Gastroesophageal sphincter (tissue), 3 donors: ENCODE measurements around the gene BCL2L13.

Experiments used
- CTCF ChIP-seq, 4 experiments: fragments of 200-600 bp in 2 of 4; fragments of 450-650 bp in 2 of 4; sonication (generic) in 1 of 4; IDR thresholded peaks; one replicate each; pipeline ENCODE4 v1.5.1; 2017 to 2019; ENCODE audit warnings: antibody characterized with exemption in 4 of 4, mild to moderate bottlenecking in 2 of 4, moderate library complexity in 2 of 4
- EP300 ChIP-seq: sonication (generic); formaldehyde crosslinking; IDR thresholded peaks from one replicate; pipeline ENCODE4 v1.6.1; 2017; ENCODE audit warnings: antibody characterized with exemption, mild to moderate bottlenecking
- POLR2A ChIP-seq, 2 donors: fragments of 450-650 bp; IDR thresholded peaks; one replicate each; pipeline ENCODE4 v1.6.1; 2017; ENCODE audit warnings: antibody characterized with exemption in 2 of 2, mild to moderate bottlenecking in 2 of 2, moderate library complexity in 1 of 2
- POLR2AphosphoS5 ChIP-seq: sonication (generic); formaldehyde crosslinking; IDR thresholded peaks from one replicate; pipeline ENCODE4 v1.6.1; 2017; ENCODE audit warnings: antibody characterized with exemption

- no peak for TF ChIP-seq POLR2AphosphoS5
- no peak for TF ChIP-seq CTCF (IDR thresholded peaks at IDR 0.05)
- no peak for TF ChIP-seq POLR2A (IDR thresholded peaks at IDR 0.05)
- TF ChIP-seq EP300: no peak
These were observed 46.4 kb upstream of the BCL2L13 start for GRCh38 chr22:17592201-17592600.
